HL-60 (cell line): Measurements from ENCODE around the gene PHKA2.

ENCODE experiments used
- DNase-seq, 2 experiments: peaks; one replicate each; pipeline ENCODE4 v3.0.0-alpha.2; 2010 to 2020; ENCODE audit warnings: low read depth in 1 of 2, low spot score in 1 of 2
- H3K27ac ChIP-seq: fragments of 250-450 bp; sonication (Bioruptor Pico); replicated peaks from 2 replicates; pipeline ENCODE4 v1.5.1; 2020; ENCODE audit warnings: mild to moderate bottlenecking, moderate library complexity
- H3K27me3 ChIP-seq: fragments of 250-450 bp; sonication (Bioruptor Pico); 2 replicates; pipeline ENCODE4 v1.5.1; 2021; ENCODE audit warnings: mild to moderate bottlenecking, moderate library complexity; ENCODE audit not compliant: insufficient read depth, poor library complexity, severe bottlenecking
- H3K4me3 ChIP-seq: replicated peaks from 2 replicates; pipeline ENCODE4 v1.5.1; 2011; ENCODE audit warnings: mild to moderate bottlenecking, control low read depth, low read length; ENCODE audit not compliant: insufficient read depth
- CTCF ChIP-seq: IDR thresholded peaks from one replicate; pipeline ENCODE4 v1.5.1; 2011; ENCODE audit warnings: low read length, control low read depth, inconsistent platforms; ENCODE audit not compliant: insufficient read depth
- GABPA ChIP-seq: IDR thresholded peaks from 2 replicates; pipeline ENCODE4 v1.6.1; 2012; ENCODE audit warnings: low read depth
- POLR2AphosphoS5 ChIP-seq: IDR thresholded peaks from 2 replicates; pipeline ENCODE4 v1.6.1; 2012; ENCODE audit warnings: low read depth
- REST ChIP-seq: IDR thresholded peaks from 2 replicates; pipeline ENCODE4 v1.6.1; 2012; ENCODE audit warnings: low read depth; ENCODE audit not compliant: insufficient replicate concordance
- SPI1 ChIP-seq: IDR thresholded peaks from 2 replicates; pipeline ENCODE4 v1.6.1; 2012; ENCODE audit warnings: low read depth, mild to moderate bottlenecking, borderline replicate concordance

Gene PHKA2

DNA sequence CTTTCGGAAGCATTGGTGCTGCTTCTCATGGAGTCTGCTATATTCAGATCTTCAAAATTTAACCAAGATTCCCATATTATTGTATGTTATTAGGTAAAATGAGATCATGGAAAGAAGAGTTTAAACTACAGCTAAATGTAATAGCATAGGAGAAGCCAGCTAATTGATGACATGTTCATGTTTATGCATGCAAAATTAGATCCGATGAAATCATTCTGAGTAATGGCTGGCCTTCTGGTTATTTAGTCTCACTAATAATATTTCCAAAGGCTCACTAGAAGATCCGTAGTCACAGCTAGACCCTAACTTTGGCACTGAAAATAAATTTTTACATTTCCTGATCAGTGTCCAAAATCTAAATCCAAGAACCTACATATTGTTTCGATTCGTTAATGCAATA, 19.8 kb upstream of the PHKA2 start:
- no peak for TF ChIP-seq REST
- TF ChIP-seq SPI1: no peak
- no peak for TF ChIP-seq POLR2AphosphoS5
- no peak for TF ChIP-seq CTCF
- no peak for TF ChIP-seq GABPA
- no peak overlapping the region for H3K4me3 ChIP-seq
- H3K27ac ChIP-seq: no peak overlapping the region
- no peaks in the 10 kb centered on the region for H3K27me3 ChIP-seq
- DNase-seq: no peak

DNA sequence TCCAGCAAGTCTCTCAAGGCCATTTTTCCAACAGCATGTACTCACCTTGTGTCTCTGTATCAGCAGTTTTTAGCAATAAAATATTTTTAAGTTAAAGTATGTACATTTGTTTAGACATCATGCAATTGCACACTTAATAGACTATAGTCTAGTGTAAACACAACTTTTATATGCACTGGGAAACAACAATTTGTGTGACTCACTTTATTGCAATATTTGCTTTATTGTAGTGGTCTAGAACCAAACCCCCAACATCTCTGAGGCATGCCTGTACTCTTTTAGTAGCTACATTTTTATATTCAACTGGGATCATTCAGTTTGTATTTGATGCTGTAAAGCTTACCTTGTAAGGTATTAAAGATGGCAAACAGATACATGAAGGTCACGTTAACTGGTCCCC, 14.7 kb upstream of the PHKA2 start:
- no peak for DNase-seq
- no peak overlapping the region for H3K27ac ChIP-seq
- no peak for TF ChIP-seq GABPA
- TF ChIP-seq CTCF: no peak
- TF ChIP-seq POLR2AphosphoS5: no peak
- no peak for TF ChIP-seq SPI1
- no peak for TF ChIP-seq REST
- no peak overlapping the region for H3K4me3 ChIP-seq
- H3K27me3 ChIP-seq: no peaks in the 10 kb centered on the region

DNA sequence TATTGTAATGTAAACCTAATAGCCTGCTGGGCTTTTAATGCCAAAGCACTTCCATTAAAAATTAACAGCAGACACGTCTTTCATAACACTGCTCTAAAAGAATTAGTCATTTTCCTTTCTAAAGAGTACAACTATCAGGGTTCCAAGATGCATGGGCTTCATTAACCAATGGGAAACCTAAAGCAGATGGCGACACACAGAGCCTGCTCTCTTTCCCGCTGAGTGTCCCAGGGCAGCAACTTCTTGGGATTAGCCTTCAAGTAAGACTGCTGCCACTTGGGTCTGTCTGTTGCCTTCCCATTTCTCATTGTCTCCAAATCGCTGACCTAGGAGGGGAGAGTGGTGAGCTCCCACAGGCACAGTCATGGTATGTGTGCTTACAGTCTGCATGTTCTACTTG, 14.0 kb upstream of the PHKA2 start:
- no peak overlapping the region for H3K4me3 ChIP-seq
- no peak for TF ChIP-seq POLR2AphosphoS5
- no peak for TF ChIP-seq REST
- TF ChIP-seq GABPA: no peak
- no peak for TF ChIP-seq CTCF
- no peak for TF ChIP-seq SPI1
- no peak for DNase-seq
- no peaks in the 10 kb centered on the region for H3K27me3 ChIP-seq
- no peak overlapping the region for H3K27ac ChIP-seq
